DND-41 (cell line): ENCODE results near the gene NR2E1.

Experiments used
- ATAC-seq: fragments of 200-7000 bp; cut with Tn5 transposase; 3 replicates; pipeline ENCODE4 v1.9.1; 2021; ENCODE audit warnings: low read depth; ENCODE audit not compliant: insufficient read depth
- DNase-seq: peaks from one replicate; pipeline ENCODE4 v3.0.0-alpha.2; 2020
- H2AFZ ChIP-seq: 2 replicates; pipeline ENCODE4 v1.6.0; 2012; ENCODE audit warnings: low read depth, low read length
- H3K27ac ChIP-seq: 2 replicates; pipeline ENCODE4 v1.5.1; 2012; ENCODE audit warnings: low read length, inconsistent platforms
- H3K27me3 ChIP-seq: fragments of 200-600 bp; sonication (generic); 2 replicates; pipeline ENCODE4 v1.6.0; 2012; ENCODE audit warnings: low read length, mild to moderate bottlenecking, inconsistent platforms; ENCODE audit not compliant: insufficient read depth, poor library complexity
- H3K36me3 ChIP-seq: 2 replicates; pipeline ENCODE4 v1.5.1; 2012; ENCODE audit warnings: low read length, inconsistent platforms; ENCODE audit not compliant: insufficient read depth
- H3K4me1 ChIP-seq: 2 replicates; pipeline ENCODE4 v1.5.1; 2012; ENCODE audit warnings: mild to moderate bottlenecking, low read length; ENCODE audit not compliant: insufficient read depth
- H3K4me2 ChIP-seq: 2 replicates; pipeline ENCODE4 v1.6.0; 2012; ENCODE audit warnings: mild to moderate bottlenecking, moderate library complexity, low read length, inconsistent platforms; ENCODE audit not compliant: insufficient read depth
- H3K4me3 ChIP-seq, 2 experiments: fragments of 200-600 bp in 1 of 2; shearing (Covaris generic) in 1 of 2; 2 replicates each; pipeline ENCODE4 v1.5.1; 2012 to 2016; ENCODE audit warnings: inconsistent platforms in 2 of 2, low read length in 2 of 2, mild to moderate bottlenecking in 2 of 2, low read depth in 1 of 2, moderate library complexity in 1 of 2
- H3K79me2 ChIP-seq: 2 replicates; pipeline ENCODE4 v1.6.0; 2012; ENCODE audit warnings: low read length, inconsistent platforms; ENCODE audit not compliant: insufficient read depth
- H3K9ac ChIP-seq: 2 replicates; pipeline ENCODE4 v1.6.0; 2012; ENCODE audit warnings: low read depth, mild to moderate bottlenecking, inconsistent platforms, low read length, moderate library complexity
- H3K9me3 ChIP-seq: 2 replicates; pipeline ENCODE4 v1.5.1; 2012; ENCODE audit warnings: low read length, moderate library complexity, mild to moderate bottlenecking, inconsistent platforms; ENCODE audit not compliant: insufficient read depth, severe bottlenecking
- H4K20me1 ChIP-seq: 2 replicates; pipeline ENCODE4 v1.6.0; 2012; ENCODE audit warnings: low read length; ENCODE audit not compliant: insufficient read depth
- CTCF ChIP-seq: IDR thresholded peaks from 2 replicates; pipeline ENCODE4 v1.5.1; 2012; ENCODE audit warnings: borderline replicate concordance, low read length, moderate library complexity, mild to moderate bottlenecking; ENCODE audit not compliant: poor library complexity, severe bottlenecking; ENCODE audit errors: extremely low read depth
- EZH2 ChIP-seq: IDR thresholded peaks from 3 replicates; pipeline ENCODE4 v1.6.1; 2012; ENCODE audit warnings: borderline replicate concordance, low read depth, mild to moderate bottlenecking, moderate library complexity, low read length, inconsistent platforms; ENCODE audit not compliant: severe bottlenecking

NR2E1 gene

DNA sequence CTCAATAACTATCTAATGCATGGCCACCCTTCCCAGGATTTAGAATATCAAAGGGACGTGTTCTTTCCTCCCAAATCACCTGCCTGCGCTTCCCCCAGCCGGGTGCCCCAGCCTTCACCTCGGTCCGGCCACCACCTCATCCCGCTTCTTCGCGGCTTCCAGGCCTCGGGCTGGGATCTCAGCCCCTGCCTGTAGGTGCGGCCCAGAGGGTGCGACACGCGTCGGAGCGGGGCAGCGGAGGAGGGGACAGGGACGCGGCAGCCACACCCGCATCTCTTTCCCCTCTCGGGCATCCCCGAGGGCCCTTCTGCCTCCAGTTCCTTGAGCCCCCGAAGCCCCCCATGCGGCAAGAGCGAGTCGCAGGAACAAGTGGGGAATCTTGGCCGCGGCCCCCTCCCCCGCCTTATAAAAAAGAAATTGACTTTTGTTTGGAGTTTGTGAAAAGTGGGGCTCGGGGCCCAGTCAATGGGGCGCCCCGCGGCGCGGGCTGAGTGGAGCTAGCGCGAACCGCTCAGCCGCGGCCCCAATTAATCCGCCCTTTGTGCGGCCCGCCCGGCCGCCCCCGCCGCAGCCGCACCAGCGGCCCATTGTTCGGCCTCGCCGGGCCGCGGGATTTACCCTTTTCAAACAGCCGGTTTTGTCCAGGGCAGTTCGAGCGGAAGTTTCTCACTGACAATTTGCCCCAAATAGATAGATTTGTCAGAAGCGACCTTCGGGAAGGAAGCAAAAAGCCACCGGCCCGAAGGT lies 8.4 kb upstream of the NR2E1 start:
- no peaks in the 10 kb centered on the region for H3K9me3 ChIP-seq
- ATAC-seq, result no peak
- no peaks in the 10 kb centered on the region for H4K20me1 ChIP-seq
- H3K27me3 ChIP-seq, result peaks cover 16% of the 10 kb centered on the region
- H3K36me3 ChIP-seq, result no peaks in the 10 kb centered on the region
- TF ChIP-seq CTCF (no peak), EZH2 (no peak)
- H3K79me2 ChIP-seq, result no peaks in the 10 kb centered on the region
- H3K4me2 ChIP-seq, result no peak overlapping the region
- H2AFZ ChIP-seq, result no peak overlapping the region
- H3K4me1 ChIP-seq, result no peaks in the 10 kb centered on the region
- no peak overlapping the region for H3K27ac ChIP-seq
- DNase-seq, result no peak
- no peak overlapping the region for H3K9ac ChIP-seq
- H3K4me3 ChIP-seq, result no peak overlapping the region

GRCh38 chr6:108157981-108158525 lies 7.8 kb upstream of the NR2E1 start:
- no peak overlapping the region for H2AFZ ChIP-seq
- H3K27ac ChIP-seq, result no peak overlapping the region
- H3K9me3 ChIP-seq, result no peaks in the 10 kb centered on the region
- no peak overlapping the region for H3K4me3 ChIP-seq
- H3K27me3 ChIP-seq, result peaks cover 16% of the 10 kb centered on the region
- H4K20me1 ChIP-seq, result no peaks in the 10 kb centered on the region
- no peaks in the 10 kb centered on the region for H3K79me2 ChIP-seq
- DNase-seq (no peak), ATAC-seq (no peak)
- H3K4me2 ChIP-seq, result no peak overlapping the region
- no peaks in the 10 kb centered on the region for H3K36me3 ChIP-seq
- no peak overlapping the region for H3K9ac ChIP-seq
- TF ChIP-seq EZH2 (no peak), CTCF (no peak)
- no peaks in the 10 kb centered on the region for H3K4me1 ChIP-seq

DNA sequence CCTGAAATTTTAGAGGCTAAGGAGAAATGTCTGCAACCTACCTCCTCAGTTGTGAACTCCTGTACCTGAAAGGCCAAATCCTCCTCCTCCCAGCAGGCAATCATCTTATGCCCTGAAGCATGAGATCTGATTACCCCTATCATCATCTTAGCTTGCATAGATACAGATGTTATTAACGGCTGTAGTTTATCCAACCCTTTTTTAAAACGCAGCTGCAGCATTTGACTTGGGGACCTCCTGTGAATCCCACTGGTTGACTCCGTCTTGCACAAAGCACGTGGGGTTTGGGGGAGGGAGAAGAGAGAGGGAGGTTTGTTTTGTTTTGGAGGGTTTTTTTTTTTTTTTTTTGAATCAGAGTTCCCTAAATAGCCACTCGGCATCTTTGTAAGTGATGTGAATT lies 5.8 kb upstream of the NR2E1 start:
- no peak for ATAC-seq

More for the DNA sequence above, 5.8 kb upstream of the NR2E1 start:
- Histone ChIP-seq H3K9me3 (no peaks in the 10 kb centered on the region), H3K9ac (no peak overlapping the region), H3K4me3 (no peak overlapping the region), H4K20me1 (no peaks in the 10 kb centered on the region), H3K36me3 (no peaks in the 10 kb centered on the region), H3K4me2 (no peak overlapping the region), H3K79me2 (no peaks in the 10 kb centered on the region), H2AFZ (no peak overlapping the region), H3K27ac (no peak overlapping the region), H3K27me3 (peaks cover 16% of the 10 kb centered on the region), H3K4me1 (no peaks in the 10 kb centered on the region)
- TF ChIP-seq CTCF (no peak), EZH2 (no peak)
- DNase-seq, result no peak
